Suprapubic skin (tissue), 3 donors: ENCODE data around the gene GALNT15.

Experiments
- POLR2AphosphoS5 ChIP-seq, 3 donors: sonication (generic); formaldehyde crosslinking; IDR thresholded peaks; one replicate each; pipeline ENCODE4 v1.6.1; 2017; ENCODE audit warnings: antibody characterized with exemption in 3 of 3
- TF ChIP-seq, protein P1 (sequence below), 2 donors: fragments of 200-600 bp in 1 of 2; fragments of 450-650 bp in 1 of 2; sonication (generic) in 1 of 2; IDR thresholded peaks; one replicate each; pipeline ENCODE4 v1.5.1; 2016 to 2019; ENCODE audit warnings: antibody characterized with exemption in 2 of 2, mild to moderate bottlenecking in 1 of 2, moderate library complexity in 1 of 2

DNA sequence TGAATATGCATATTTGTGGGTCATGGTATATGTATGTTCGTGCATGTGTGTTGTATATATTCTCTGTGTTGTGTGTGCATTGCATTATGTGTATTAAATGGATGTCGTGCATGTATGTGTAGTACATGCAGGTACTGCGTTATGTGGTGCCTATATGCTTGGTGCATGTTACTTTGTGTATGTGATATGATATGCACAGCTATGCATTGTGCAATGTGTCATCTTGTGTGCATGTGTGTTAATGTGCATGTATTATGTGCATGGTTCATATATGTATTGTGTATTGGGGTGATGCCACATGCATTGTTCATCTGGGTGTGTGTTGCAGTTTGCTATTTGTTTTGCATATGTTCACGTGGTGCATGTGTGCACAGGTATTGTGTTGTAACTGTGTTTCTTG is 2.9 kb downstream of the GALNT15 start:
- TF ChIP-seq, protein P1, sequence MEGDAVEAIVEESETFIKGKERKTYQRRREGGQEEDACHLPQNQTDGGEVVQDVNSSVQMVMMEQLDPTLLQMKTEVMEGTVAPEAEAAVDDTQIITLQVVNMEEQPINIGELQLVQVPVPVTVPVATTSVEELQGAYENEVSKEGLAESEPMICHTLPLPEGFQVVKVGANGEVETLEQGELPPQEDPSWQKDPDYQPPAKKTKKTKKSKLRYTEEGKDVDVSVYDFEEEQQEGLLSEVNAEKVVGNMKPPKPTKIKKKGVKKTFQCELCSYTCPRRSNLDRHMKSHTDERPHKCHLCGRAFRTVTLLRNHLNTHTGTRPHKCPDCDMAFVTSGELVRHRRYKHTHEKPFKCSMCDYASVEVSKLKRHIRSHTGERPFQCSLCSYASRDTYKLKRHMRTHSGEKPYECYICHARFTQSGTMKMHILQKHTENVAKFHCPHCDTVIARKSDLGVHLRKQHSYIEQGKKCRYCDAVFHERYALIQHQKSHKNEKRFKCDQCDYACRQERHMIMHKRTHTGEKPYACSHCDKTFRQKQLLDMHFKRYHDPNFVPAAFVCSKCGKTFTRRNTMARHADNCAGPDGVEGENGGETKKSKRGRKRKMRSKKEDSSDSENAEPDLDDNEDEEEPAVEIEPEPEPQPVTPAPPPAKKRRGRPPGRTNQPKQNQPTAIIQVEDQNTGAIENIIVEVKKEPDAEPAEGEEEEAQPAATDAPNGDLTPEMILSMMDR (IDR thresholded peaks at IDR 0.05), result no peak
- no peak for TF ChIP-seq POLR2AphosphoS5 (IDR thresholded peaks at IDR 0.05)
